Epithelial cell of alveolus of lung (primary cell): ENCODE results near the gene LARP4B. TPM values are rescaled to one million over a fixed set of nuclear protein-coding genes. Genes with fewer than 3 reads are reported as not detected.

Experiments
- total RNA-seq: library from RNA; depleted of rRNA; stranded (reverse); fragments of >200 nt; gene quantifications from 2 replicates; pipeline ENCODE4 v1.2.1, GENCODE V29; 2015

Gene LARP4B
- 32.8 and 49.4 TPM in 2 replicates for total RNA-seq

DNA sequence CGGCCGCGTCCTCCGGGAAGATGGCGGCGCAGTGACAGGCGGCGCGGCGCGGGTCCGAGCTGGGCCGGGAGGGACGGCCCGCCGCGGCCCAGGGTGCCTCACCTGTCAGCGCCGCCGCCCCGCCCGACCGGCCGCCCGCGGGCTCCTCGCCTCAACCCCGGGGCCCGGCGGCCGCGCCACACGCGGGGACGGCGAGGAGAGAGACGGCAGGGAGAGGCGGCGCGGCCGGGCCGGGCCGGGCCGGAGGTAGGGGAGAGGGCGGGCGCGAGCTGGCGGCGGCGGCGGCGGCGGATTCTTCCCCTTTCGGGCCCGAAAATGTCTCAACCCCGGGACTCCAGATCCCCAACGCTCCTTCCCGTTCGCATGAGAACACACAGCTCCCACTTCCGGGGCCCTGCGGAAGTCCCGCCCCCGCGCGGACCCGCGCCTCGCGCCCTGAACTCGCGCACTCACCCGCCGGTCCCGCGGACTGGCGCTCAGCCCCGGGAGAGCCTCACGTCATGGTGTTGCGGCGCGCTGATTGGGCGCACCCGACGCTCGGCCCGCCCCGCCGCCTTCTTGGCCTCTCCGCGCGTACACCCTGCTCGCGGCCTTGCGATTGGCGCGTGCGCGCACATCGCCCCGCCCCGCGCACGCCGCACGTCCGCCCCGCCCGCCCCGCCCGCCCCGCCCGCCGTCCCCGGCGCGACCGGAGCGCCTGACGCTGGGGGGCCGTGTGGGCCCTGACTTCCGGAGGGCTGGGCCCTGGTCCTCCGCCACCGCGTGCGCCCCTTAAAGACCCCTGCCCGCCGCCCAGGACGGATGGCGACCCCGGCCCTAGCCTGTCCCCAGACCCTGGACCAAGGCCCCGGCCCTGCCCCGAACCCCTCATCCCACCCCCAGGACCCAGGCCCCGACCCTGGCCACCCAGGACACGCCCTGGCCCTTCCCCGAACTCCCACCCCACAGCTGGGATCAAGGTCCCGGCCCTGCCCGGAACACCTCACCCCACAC lies at the start of gene LARP4B:
Gene LARP4B (minus strand): TSS at position 380 of the 993 bp plus-strand sequence. CDS start 45,984 bp downstream, outside the sequence.

Other genes with a start within 250 kb of the LARP4B start
- gene DIP2C, start 242.0 kb downstream of the LARP4B start, total RNA-seq: 8.7 and 9.3 TPM in 2 replicates
- gene GTPBP4, start 56.7 kb upstream of the LARP4B start, total RNA-seq: 15.7 and 24.3 TPM in 2 replicates
- gene IDI2, start 94.2 kb upstream of the LARP4B start, total RNA-seq: not detected in 2 replicates
- gene IDI1, start 117.4 kb upstream of the LARP4B start, total RNA-seq: 25.5 and 109 TPM in 2 replicates
- gene WDR37, start 124.7 kb upstream of the LARP4B start, total RNA-seq: 9.4 and 13.3 TPM in 2 replicates